ACC112 (cell line): ENCODE results near the gene KCNT2.
A peak's percentile ranks its signal among the peaks of the same experiment; 100 is the strongest.
"Not testable (repeated sequence)": the region's sequence is repeated elsewhere in the genome, so short reads cannot be mapped to it uniquely, and the experiment has no call there.

Experiments used
- H2AFZ ChIP-seq: fragments of 200-600 bp; sonication (generic); one replicate; pipeline ENCODE4 v1.6.0; 2017; ENCODE audit warnings: antibody characterized with exemption, low read length; ENCODE audit not compliant: unreplicated experiment
- H3K27ac ChIP-seq: fragments of 200-600 bp; sonication (generic); 2 replicates; pipeline ENCODE4 v1.5.1; 2014; ENCODE audit warnings: low read depth, mild to moderate bottlenecking, antibody characterized with exemption, low read length, moderate library complexity
- H3K27me3 ChIP-seq: fragments of 200-600 bp; sonication (generic); 2 replicates; pipeline ENCODE4 v1.6.1; 2014; ENCODE audit warnings: mild to moderate bottlenecking, antibody characterized with exemption, low read length, moderate library complexity, mixed read lengths; ENCODE audit not compliant: insufficient read depth
- H3K36me3 ChIP-seq: fragments of 200-600 bp; sonication (generic); 2 replicates; pipeline ENCODE4 v1.6.1; 2016; ENCODE audit warnings: mild to moderate bottlenecking, antibody characterized with exemption, low read length, moderate library complexity, mixed read lengths; ENCODE audit not compliant: insufficient read depth
- H3K4me1 ChIP-seq: fragments of 200-600 bp; sonication (generic); one replicate; pipeline ENCODE4 v1.6.1; 2016; ENCODE audit warnings: low read length, mixed read lengths; ENCODE audit not compliant: insufficient read depth, unreplicated experiment, control insufficient read depth
- H3K4me3 ChIP-seq: fragments of 200-600 bp; sonication (generic); 2 replicates; pipeline ENCODE4 v1.5.1; 2014; ENCODE audit warnings: mild to moderate bottlenecking, low read depth, low read length
- H3K79me2 ChIP-seq: fragments of 200-600 bp; sonication (generic); one replicate; pipeline ENCODE4 v1.6.0; 2016; ENCODE audit warnings: low read length; ENCODE audit not compliant: control insufficient read depth, unreplicated experiment, insufficient read depth

KCNT2 gene

GRCh38 chr1:196608390-196609369, at the start of gene KCNT2:
Gene KCNT2, minus strand, starts transcription at chr1:196608440. Its CDS starts 131 bp downstream, at chr1:196608309.
- Histone ChIP-seq H2AFZ (peak within 1 kb of the TSS; percentile 96), H3K79me2 (peaks cover 4% of the 10 kb centered on the region), H3K4me1 (peaks cover 7% of the 10 kb centered on the region), H3K36me3 (no peaks in the 10 kb centered on the region), H3K27ac (no peak within 1 kb of the TSS), H3K4me3 (peak within 1 kb of the TSS; percentile 93), H3K27me3 (no peaks in the 10 kb centered on the region)

GRCh38 chr1:196655494-196655893, 47.3 kb upstream of the KCNT2 start:
- H3K27ac ChIP-seq = no peak overlapping the region
- H3K4me3 ChIP-seq = no peak overlapping the region
- H3K36me3 ChIP-seq = no peaks in the 10 kb centered on the region
- H2AFZ ChIP-seq = no peak overlapping the region
- H3K79me2 ChIP-seq = peaks cover 39% of the 10 kb centered on the region
- H3K4me1 ChIP-seq = peaks cover 12% of the 10 kb centered on the region
- H3K27me3 ChIP-seq = no peaks in the 10 kb centered on the region

- Histone ChIP-seq H3K36me3 (no peaks in the 10 kb centered on the region), H3K27me3 (no peaks in the 10 kb centered on the region), H3K27ac (no peak overlapping the region), H3K4me1 (peaks cover 12% of the 10 kb centered on the region), H3K4me3 (peak overlapping the region; percentile 87; the same call in 1 of the 2 replicates), H3K79me2 (peaks cover 39% of the 10 kb centered on the region), H2AFZ (no peak overlapping the region)
Observed at GRCh38 chr1:196655071-196655470, 46.8 kb upstream of the KCNT2 start.

- peaks cover 12% of the 10 kb centered on the region for H3K4me1 ChIP-seq
- H3K27ac ChIP-seq = peak overlapping the region; percentile 1; the same call in 1 of the 2 replicates
- peak overlapping the region; percentile 69 for H2AFZ ChIP-seq
- H3K36me3 ChIP-seq = no peaks in the 10 kb centered on the region
- peak overlapping the region; percentile 87 for H3K4me3 ChIP-seq
- no peaks in the 10 kb centered on the region for H3K27me3 ChIP-seq
- peaks cover 38% of the 10 kb centered on the region for H3K79me2 ChIP-seq
Observed at GRCh38 chr1:196654271-196654670, 46.0 kb upstream of the KCNT2 start.

- Histone ChIP-seq H3K4me1 (peaks cover 12% of the 10 kb centered on the region), H3K27ac (peak within 1 kb of the TSS; percentile 76), H3K79me2 (peaks cover 29% of the 10 kb centered on the region), H3K36me3 (no peaks in the 10 kb centered on the region), H2AFZ (peak within 1 kb of the TSS; percentile 96), H3K27me3 (no peaks in the 10 kb centered on the region), H3K4me3 (peak within 1 kb of the TSS; percentile 87)
Observed at GRCh38 chr1:196651637-196652215, 43.5 kb upstream of the KCNT2 start, which contains the start of gene CFH. Gene CFH, plus strand, starts transcription at chr1:196652043. Its CDS starts 75 bp downstream, at chr1:196652118.

- H3K27ac ChIP-seq = peak overlapping the region; percentile 76
- peaks cover 25% of the 10 kb centered on the region for H3K79me2 ChIP-seq
- no peaks in the 10 kb centered on the region for H3K27me3 ChIP-seq
- peak overlapping the region; percentile 96 for H2AFZ ChIP-seq
- peak overlapping the region; percentile 87 for H3K4me3 ChIP-seq
- H3K36me3 ChIP-seq = no peaks in the 10 kb centered on the region
- peaks cover 12% of the 10 kb centered on the region for H3K4me1 ChIP-seq
Observed at GRCh38 chr1:196651079-196651478, 42.8 kb upstream of the KCNT2 start.

- H3K4me3 ChIP-seq = no peak overlapping the region
- H2AFZ ChIP-seq = peak overlapping the region; percentile 5
- no peak overlapping the region for H3K27ac ChIP-seq
Observed at GRCh38 chr1:196650403-196650802, 42.2 kb upstream of the KCNT2 start.

GRCh38 chr1:196649990-196650389, 41.8 kb upstream of the KCNT2 start:
- H3K79me2 ChIP-seq = peaks cover 17% of the 10 kb centered on the region
- no peaks in the 10 kb centered on the region for H3K36me3 ChIP-seq
- H3K27me3 ChIP-seq = no peaks in the 10 kb centered on the region
- H3K27ac ChIP-seq = no peak overlapping the region
- no peak overlapping the region for H3K4me3 ChIP-seq
- peaks cover 12% of the 10 kb centered on the region for H3K4me1 ChIP-seq
- H2AFZ ChIP-seq = no peak overlapping the region

More at GRCh38 chr1:196650403-196650802, 42.2 kb upstream of the KCNT2 start:
- H3K4me1 ChIP-seq = peaks cover 12% of the 10 kb centered on the region
- H3K36me3 ChIP-seq = no peaks in the 10 kb centered on the region
- no peaks in the 10 kb centered on the region for H3K27me3 ChIP-seq
- H3K79me2 ChIP-seq = peaks cover 19% of the 10 kb centered on the region

GRCh38 chr1:196640976-196641375, 32.7 kb upstream of the KCNT2 start:
- H3K27me3 ChIP-seq = no peaks in the 10 kb centered on the region
- no peak overlapping the region for H3K4me3 ChIP-seq
- H2AFZ ChIP-seq = no peak overlapping the region
- H3K79me2 ChIP-seq = no peaks in the 10 kb centered on the region
- no peaks in the 10 kb centered on the region for H3K36me3 ChIP-seq
- no peaks in the 10 kb centered on the region for H3K4me1 ChIP-seq
- no peak overlapping the region for H3K27ac ChIP-seq

- not testable (repeated sequence) for H3K4me3 ChIP-seq, H3K27me3 ChIP-seq, H3K79me2 ChIP-seq, H2AFZ ChIP-seq, H3K27ac ChIP-seq, H3K36me3 ChIP-seq, H3K4me1 ChIP-seq
Observed at GRCh38 chr1:196639291-196639690, 31.1 kb upstream of the KCNT2 start.
